ENCODE measurements around the gene TBC1D16.

TBC1D16 gene

GRCh38 chr17:79891113-79891730 is 144.4 kb downstream of the TBC1D16 start:
- no peak for DNase-seq (ENCODE audit: low read depth in 2 of 2)
- TF ChIP-seq CTCF (IDR thresholded peaks at IDR 0.05; ENCODE audit: low read depth, low read length): no peak

GRCh38 chr17:79890706-79891105 is 145.0 kb downstream of the TBC1D16 start:
- no peak overlapping the region for H3K4me3 ChIP-seq (replicated peaks in 1 of 2; ENCODE audit: low read depth in 2 of 2, low read length in 2 of 2)
- no peak for DNase-seq (ENCODE audit: low read depth in 2 of 2)
- no peak for TF ChIP-seq CTCF (IDR thresholded peaks at IDR 0.05; ENCODE audit: low read depth, low read length)

More at GRCh38 chr17:79891113-79891730, 144.4 kb downstream of the TBC1D16 start:
- H3K4me3 ChIP-seq (replicated peaks in 1 of 2; ENCODE audit: low read depth in 2 of 2, low read length in 2 of 2): no peak overlapping the region

GRCh38 chr17:79888811-79889634 is 146.6 kb downstream of the TBC1D16 start:
- no peak overlapping the region for H3K4me3 ChIP-seq (replicated peaks in 1 of 2; ENCODE audit: low read depth in 2 of 2, low read length in 2 of 2)
- no peak for TF ChIP-seq CTCF (IDR thresholded peaks at IDR 0.05; ENCODE audit: low read depth, low read length)
- no peak for DNase-seq (ENCODE audit: low read depth in 2 of 2)

- no peak overlapping the region for H3K4me3 ChIP-seq (replicated peaks in 1 of 2; ENCODE audit: low read depth in 2 of 2, low read length in 2 of 2)
- no peak for TF ChIP-seq CTCF (IDR thresholded peaks at IDR 0.05; ENCODE audit: low read depth, low read length)
These were observed 147.6 kb downstream of the TBC1D16 start for GRCh38 chr17:79888009-79888540.

GRCh38 chr17:79887451-79887991 is 148.2 kb downstream of the TBC1D16 start:
- no peak for TF ChIP-seq CTCF (IDR thresholded peaks at IDR 0.05; ENCODE audit: low read depth, low read length)
- H3K4me3 ChIP-seq (replicated peaks in 1 of 2; ENCODE audit: low read depth in 2 of 2, low read length in 2 of 2): no peak overlapping the region
- DNase-seq (ENCODE audit: low read depth in 2 of 2): no peak

More at GRCh38 chr17:79888009-79888540, 147.6 kb downstream of the TBC1D16 start:
- no peak for DNase-seq (ENCODE audit: low read depth in 2 of 2)

GRCh38 chr17:79883202-79883601 is 152.5 kb downstream of the TBC1D16 start:
- TF ChIP-seq CTCF (IDR thresholded peaks at IDR 0.05; ENCODE audit: low read depth, low read length): no peak
- DNase-seq (ENCODE audit: low read depth in 2 of 2): no peak
- no peak overlapping the region for H3K4me3 ChIP-seq (replicated peaks in 1 of 2; ENCODE audit: low read depth in 2 of 2, low read length in 2 of 2)
